Retinal pigment epithelial cell (primary cell): ENCODE measurements around the gene PTGES2.

Experiments used
- DNase-seq: peaks from one replicate; pipeline ENCODE4 v3.0.0-alpha.2; 2010; ENCODE audit warnings: low read depth
- H3K4me3 ChIP-seq: 2 replicates; pipeline ENCODE4 v1.5.1; 2011; ENCODE audit warnings: mild to moderate bottlenecking, low read length, control low read depth, moderate library complexity
- CTCF ChIP-seq: conservative IDR thresholded peaks from 2 replicates; pipeline ENCODE4 v1.5.1; 2011; ENCODE audit warnings: low read depth, low read length, control low read depth, inconsistent platforms

The PTGES2 gene

GRCh38 chr9:128161215-128161902 is 33.8 kb upstream of the PTGES2 start:
- no peak for TF ChIP-seq CTCF
- peak overlapping the region; percentile 83 for H3K4me3 ChIP-seq
- DNase-seq, result no peak

- no peak for DNase-seq
- H3K4me3 ChIP-seq, result peak overlapping the region; percentile 83
- no peak for TF ChIP-seq CTCF
Observed at GRCh38 chr9:128160603-128160987, 33.1 kb upstream of the PTGES2 start.

GRCh38 chr9:128159784-128160602 is 32.5 kb upstream of the PTGES2 start, which contains the start of gene BBLN:
BBLN (plus strand) TSS chr9:128160265; CDS start chr9:128160408, 143 bp downstream.
- peak; percentile 42 for DNase-seq
- TF ChIP-seq CTCF, result no peak

GRCh38 chr9:128159522-128159783 is 31.9 kb upstream of the PTGES2 start:
- DNase-seq, result no peak
- no peak for TF ChIP-seq CTCF
- H3K4me3 ChIP-seq, result peak overlapping the region; percentile 41

More at GRCh38 chr9:128159784-128160602, 32.5 kb upstream of the PTGES2 start, which contains the start of gene BBLN:
- H3K4me3 ChIP-seq, result peak within 1 kb of the TSS; percentile 83

- no peak overlapping the region for H3K4me3 ChIP-seq
- TF ChIP-seq CTCF, result no peak
- no peak for DNase-seq
Observed at GRCh38 chr9:128155736-128156500, 28.4 kb upstream of the PTGES2 start.

- TF ChIP-seq CTCF, result no peak
- no peak overlapping the region for H3K4me3 ChIP-seq
- DNase-seq, result no peak
Observed at GRCh38 chr9:128153947-128154695, 26.6 kb upstream of the PTGES2 start.
